HCT116 (cell line): ENCODE data around the gene CAB39. TPM values are rescaled to one million over a fixed set of nuclear protein-coding genes. Genes with fewer than 3 reads are reported as not detected.

Experiments used
- ATAC-seq: fragments of 200-7000 bp; cut with Tn5 transposase; 2 replicates; pipeline ENCODE4 v1.9.1; 2020; ENCODE audit warnings: mild to moderate bottlenecking, moderate library complexity
- BruUV-seq: library from RNA; stranded (reverse); fragments of 400-500 nt; replicated peaks from 2 replicates; lab custom pipeline; 2021; lab: Mats Ljungman, UMichigan
- CTCF ChIA-PET: fragments of 300-600 bp; sonication (Branson Sonifier 250); formaldehyde crosslinking; loops from one replicate; lab custom pipeline; 2021; ENCODE audit warnings: antibody characterized with exemption; lab: Charles Lee
- POLR2A ChIA-PET: fragments of 300-600, 350-600 bp; sonication (Branson Sonifier 250); formaldehyde crosslinking; loops from one replicate; lab custom pipeline; 2021; ENCODE audit warnings: antibody characterized with exemption; lab: Charles Lee
- RAD21 ChIA-PET, 2 experiments: fragments of 300-600 bp; sonication (Branson Sonifier 250); formaldehyde crosslinking; loops; one replicate each; lab custom pipeline; 2023; ENCODE audit warnings: low total read pairs in 2 of 2; ENCODE audit not compliant: uncharacterized antibody in 2 of 2, unreplicated experiment in 2 of 2, low non-redundant PET in 1 of 2; lab: Charles Lee
- DNase-seq: peaks from one replicate; pipeline ENCODE4 v3.0.0-alpha.2; 2010; ENCODE audit warnings: low read depth, low spot score
- H2AFZ ChIP-seq: fragments of 200-600 bp; shearing (Covaris generic), sonication (generic); 2 replicates; pipeline ENCODE4 v1.6.1; 2017; ENCODE audit warnings: low read depth, mixed run types, mixed read lengths, antibody characterized with exemption, low read length; ENCODE audit not compliant: poor library complexity, severe bottlenecking
- H3K27ac ChIP-seq: 2 replicates; pipeline ENCODE4 v1.5.1; 2012; ENCODE audit warnings: low read depth, low read length
- H3K27me3 ChIP-seq: fragments of 200-600 bp; sonication (generic); 2 replicates; pipeline ENCODE4 v1.6.1; 2016; ENCODE audit warnings: mixed run types, low read length, mixed read lengths; ENCODE audit not compliant: insufficient read depth
- H3K36me3 ChIP-seq, 2 experiments: fragments of 200-500 bp in 1 of 2; fragments of 200-600 bp in 1 of 2; sonication (Bioruptor generic) in 1 of 2; sonication (generic) in 1 of 2; 2 replicates each; pipeline versions ENCODE4 v1.5.1 to v1.6.1; 2014 to 2016; ENCODE audit warnings: low read length in 2 of 2, inconsistent platforms in 1 of 2, mixed read lengths in 1 of 2, mixed run types in 1 of 2; ENCODE audit not compliant: insufficient read depth in 2 of 2, control insufficient read depth in 1 of 2
- H3K4me1 ChIP-seq, 2 experiments: fragments of 200-600 bp in 1 of 2; sonication (generic) in 1 of 2; 2 replicates each; pipeline versions ENCODE4 v1.5.1 to v1.6.1; 2012 to 2017; ENCODE audit warnings: low read length in 2 of 2, inconsistent platforms in 1 of 2, mild to moderate bottlenecking in 1 of 2, mixed read lengths in 1 of 2, mixed run types in 1 of 2, moderate library complexity in 1 of 2; ENCODE audit not compliant: insufficient read depth in 2 of 2, control insufficient read depth in 1 of 2
- H3K4me2 ChIP-seq: fragments of 200-600 bp; sonication (generic); 2 replicates; pipeline ENCODE4 v1.6.1; 2017; ENCODE audit warnings: mixed run types, low read length, mixed read lengths
- H3K4me3 ChIP-seq, 2 experiments: fragments of 200-600 bp in 1 of 2; sonication (generic) in 1 of 2; replicated peaks in 1 of 2; 2 replicates each; pipeline ENCODE4 v1.5.1; 2011 to 2016; ENCODE audit warnings: low read length in 2 of 2, control low read depth in 1 of 2, low read depth in 1 of 2, mild to moderate bottlenecking in 1 of 2, mixed read lengths in 1 of 2, mixed run types in 1 of 2
- H3K79me2 ChIP-seq: fragments of 200-600 bp; sonication (generic); 2 replicates; pipeline ENCODE4 v1.6.1; 2017; ENCODE audit warnings: mild to moderate bottlenecking, mixed run types, low read length, moderate library complexity, mixed read lengths; ENCODE audit not compliant: insufficient read depth
- H3K9ac ChIP-seq: fragments of 200-600 bp; sonication (generic); 2 replicates; pipeline ENCODE4 v1.6.1; 2016; ENCODE audit warnings: low read length, mixed read lengths
- H3K9me2 ChIP-seq: fragments of 200-600 bp; sonication (generic), shearing (Covaris generic); 2 replicates; pipeline ENCODE4 v1.6.1; 2017; ENCODE audit warnings: mixed run types, mild to moderate bottlenecking, moderate library complexity; ENCODE audit not compliant: insufficient read depth
- H3K9me3 ChIP-seq, 2 experiments: fragments of 200-500 bp in 1 of 2; fragments of 200-600 bp in 1 of 2; sonication (Bioruptor generic) in 1 of 2; sonication (generic) in 1 of 2; 2 replicates each; pipeline ENCODE4 v1.6.1; 2014 to 2017; ENCODE audit warnings: low read length in 2 of 2, mixed read lengths in 2 of 2, inconsistent platforms in 1 of 2, low read depth in 1 of 2, mild to moderate bottlenecking in 1 of 2, mixed run types in 1 of 2, moderate library complexity in 1 of 2; ENCODE audit not compliant: control insufficient read depth in 1 of 2, insufficient read depth in 1 of 2
- H4K20me1 ChIP-seq: fragments of 200-600 bp; sonication (generic), shearing (Covaris generic); 2 replicates; pipeline ENCODE4 v1.6.1; 2017; ENCODE audit warnings: mixed run types, mild to moderate bottlenecking, moderate library complexity; ENCODE audit not compliant: insufficient read depth
- POLR2AphosphoS5 ChIP-seq: IDR thresholded peaks from 2 replicates; pipeline ENCODE4 v1.6.1; 2011; ENCODE audit warnings: mild to moderate bottlenecking, low read depth, low read length, moderate library complexity
- intact Hi-C: fragments of 100-400 bp; cut with micrococcal nuclease; formaldehyde crosslinking; loops from 2 replicates; pipeline ENCODE4 v1.10.0; 2022
- total RNA-seq: library from RNA; stranded (reverse); gene quantifications from one replicate; pipeline ENCODE4 v1.2.1, GENCODE V29; 2021; ENCODE audit not compliant: unreplicated experiment
- TF ChIP-seq, protein P1 (sequence below): IDR thresholded peaks from 2 replicates; pipeline ENCODE4 v1.6.1; 2012
- TF ChIP-seq, protein P2 (sequence below): IDR thresholded peaks from 2 replicates; pipeline ENCODE4 v1.6.1; 2011; ENCODE audit warnings: mild to moderate bottlenecking, low read length, moderate library complexity; ENCODE audit not compliant: insufficient replicate concordance; ENCODE audit errors: extremely low read depth

Gene CAB39
- total RNA-seq, 1 experiment from 2014 or later = 63.6 TPM

DNA sequence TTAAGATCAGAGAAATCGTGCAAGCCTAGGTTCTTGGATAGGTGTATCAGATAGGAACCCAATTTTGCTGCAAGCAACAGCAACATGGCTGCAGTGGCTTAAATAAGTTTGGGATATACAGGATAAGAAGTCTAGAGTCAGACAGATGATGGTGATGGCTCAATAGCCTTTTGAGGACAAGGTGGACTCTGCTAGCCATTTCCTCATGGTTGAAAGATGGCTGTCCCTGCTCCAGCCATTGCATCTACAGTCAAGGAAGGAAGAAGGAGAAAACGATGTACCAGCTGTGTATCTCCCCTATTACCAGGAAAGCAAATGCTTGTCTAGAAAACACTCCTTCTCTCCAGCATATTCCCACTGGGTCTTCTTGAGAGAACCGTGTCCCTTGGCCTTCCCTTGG is 30.1 kb upstream of the CAB39 start:
- Histone ChIP-seq H3K9me3 (peaks cover 8 to 9% of the 10 kb centered on the region in 2 experiments; a peak in 3 of 4 replicates), H3K79me2 (no peaks in the 10 kb centered on the region), H3K27ac (no peak overlapping the region), H3K9me2 (no peaks in the 10 kb centered on the region), H3K4me1 (peaks cover 31 to 42% of the 10 kb centered on the region in 2 experiments), H3K4me3 (no peak overlapping the region), H3K4me2 (no peak overlapping the region), H4K20me1 (no peaks in the 10 kb centered on the region), H3K27me3 (no peaks in the 10 kb centered on the region), H3K36me3 (no peaks in the 10 kb centered on the region), H3K9ac (no peak overlapping the region), H2AFZ (no peak overlapping the region)
- DNase-seq = no peak
- no TSS peak for BruUV-seq
- no peak for ATAC-seq
- TF ChIP-seq, protein P1, sequence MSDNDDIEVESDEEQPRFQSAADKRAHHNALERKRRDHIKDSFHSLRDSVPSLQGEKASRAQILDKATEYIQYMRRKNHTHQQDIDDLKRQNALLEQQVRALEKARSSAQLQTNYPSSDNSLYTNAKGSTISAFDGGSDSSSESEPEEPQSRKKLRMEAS = no peak
- no peak for TF ChIP-seq POLR2AphosphoS5
- TF ChIP-seq, protein P2, sequence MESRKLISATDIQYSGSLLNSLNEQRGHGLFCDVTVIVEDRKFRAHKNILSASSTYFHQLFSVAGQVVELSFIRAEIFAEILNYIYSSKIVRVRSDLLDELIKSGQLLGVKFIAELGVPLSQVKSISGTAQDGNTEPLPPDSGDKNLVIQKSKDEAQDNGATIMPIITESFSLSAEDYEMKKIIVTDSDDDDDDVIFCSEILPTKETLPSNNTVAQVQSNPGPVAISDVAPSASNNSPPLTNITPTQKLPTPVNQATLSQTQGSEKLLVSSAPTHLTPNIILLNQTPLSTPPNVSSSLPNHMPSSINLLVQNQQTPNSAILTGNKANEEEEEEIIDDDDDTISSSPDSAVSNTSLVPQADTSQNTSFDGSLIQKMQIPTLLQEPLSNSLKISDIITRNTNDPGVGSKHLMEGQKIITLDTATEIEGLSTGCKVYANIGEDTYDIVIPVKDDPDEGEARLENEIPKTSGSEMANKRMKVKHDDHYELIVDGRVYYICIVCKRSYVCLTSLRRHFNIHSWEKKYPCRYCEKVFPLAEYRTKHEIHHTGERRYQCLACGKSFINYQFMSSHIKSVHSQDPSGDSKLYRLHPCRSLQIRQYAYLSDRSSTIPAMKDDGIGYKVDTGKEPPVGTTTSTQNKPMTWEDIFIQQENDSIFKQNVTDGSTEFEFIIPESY = no peak
- ChIA-PET RAD21 (no interaction called here), CTCF (interaction anchor here (0.8 kb wide), 1 partner anchor 116 kb away, joined by 3 read pairs; no protein-coding TSS in a partner anchor), POLR2A (no interaction called here)
- intact Hi-C loops = loop anchor here (10.0 kb wide), 1 partner anchor 112 kb away; no protein-coding TSS in a partner anchor
